GM12891 (cell line): ENCODE data around the gene GRM8.

ENCODE experiments used
- PAX5 ChIP-seq: IDR thresholded peaks from 2 replicates; pipeline ENCODE4 v1.6.1; 2011; ENCODE audit warnings: low read length, moderate library complexity, mild to moderate bottlenecking; ENCODE audit not compliant: insufficient read depth, severe bottlenecking
- POLR2A ChIP-seq: IDR thresholded peaks from 2 replicates; pipeline ENCODE4 v1.6.1; 2011; ENCODE audit warnings: low read depth, low read length, control low read depth
- POLR2AphosphoS5 ChIP-seq: IDR thresholded peaks from 2 replicates; pipeline ENCODE4 v1.6.1; 2011; ENCODE audit warnings: low read depth, low read length, control low read depth
- POU2F2 ChIP-seq: IDR thresholded peaks from 2 replicates; pipeline ENCODE4 v1.6.1; 2011; ENCODE audit warnings: low read depth, mild to moderate bottlenecking, control low read depth, low read length, moderate library complexity
- SPI1 ChIP-seq: IDR thresholded peaks from 2 replicates; pipeline ENCODE4 v1.6.1; 2011; ENCODE audit warnings: low read depth, low read length, control low read depth
- TAF1 ChIP-seq: IDR thresholded peaks from 2 replicates; pipeline ENCODE4 v1.6.1; 2011; ENCODE audit warnings: low read depth, low read length, control low read depth

- TF ChIP-seq POLR2A (no peak), TAF1 (no peak), POLR2AphosphoS5 (no peak), POU2F2 (no peak), SPI1 (no peak), PAX5 (no peak)
These were observed 779.9 kb downstream of the GRM8 start for GRCh38 chr7:126472825-126473224.
